Astrocyte (in vitro differentiated cells and primary cell): ENCODE results near the gene PSD4.

Source experiments
- CTCF ChIP-seq: IDR thresholded peaks from 2 replicates; pipeline ENCODE4 v1.5.1; 2011; ENCODE audit warnings: low read depth, mild to moderate bottlenecking, inconsistent platforms, low read length, moderate library complexity; ENCODE audit not compliant: insufficient read depth
- EZH2 ChIP-seq: IDR thresholded peaks from 2 replicates; pipeline ENCODE4 v1.6.1; 2012; ENCODE audit warnings: mild to moderate bottlenecking, low read length, inconsistent platforms; ENCODE audit not compliant: insufficient read depth

- TF ChIP-seq CTCF (no peak), EZH2 (no peak)
Observed at GRCh38 chr2:113155331-113155730, 18.4 kb upstream of the PSD4 start.
